NCI-H345 treated with DMSO at 0.1 percent for 48 hours (cell line): ENCODE data around the gene VPS8.
"Not testable (repeated sequence)": the region's sequence is repeated elsewhere in the genome, so short reads cannot be mapped to it uniquely, and the experiment has no call there.

Source experiments
- DNase-seq: peaks from one replicate; lab custom pipeline; 2025; ENCODE audit not compliant: unreplicated experiment; lab: John Stamatoyannopoulos, UW

VPS8 gene

DNA sequence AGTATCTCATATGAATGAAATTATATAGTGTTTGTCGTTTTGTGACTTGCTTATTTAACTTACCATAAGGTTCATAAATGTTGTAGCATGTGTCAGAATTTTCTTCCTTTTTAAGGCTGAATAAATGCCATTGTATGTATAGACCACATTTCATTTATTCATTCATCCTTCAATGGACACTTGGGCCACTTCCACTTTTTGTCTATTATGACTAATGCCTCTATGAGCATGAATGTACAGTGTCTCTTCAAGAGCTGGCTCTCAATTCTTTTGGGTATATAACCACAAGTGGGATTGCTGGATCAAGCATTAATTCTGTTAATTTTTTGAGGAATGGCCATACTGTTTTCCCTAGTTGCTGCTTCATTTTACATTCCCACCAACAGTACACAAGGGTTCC is 156.1 kb downstream of the VPS8 start:
- DNase-seq, result no peak

DNA sequence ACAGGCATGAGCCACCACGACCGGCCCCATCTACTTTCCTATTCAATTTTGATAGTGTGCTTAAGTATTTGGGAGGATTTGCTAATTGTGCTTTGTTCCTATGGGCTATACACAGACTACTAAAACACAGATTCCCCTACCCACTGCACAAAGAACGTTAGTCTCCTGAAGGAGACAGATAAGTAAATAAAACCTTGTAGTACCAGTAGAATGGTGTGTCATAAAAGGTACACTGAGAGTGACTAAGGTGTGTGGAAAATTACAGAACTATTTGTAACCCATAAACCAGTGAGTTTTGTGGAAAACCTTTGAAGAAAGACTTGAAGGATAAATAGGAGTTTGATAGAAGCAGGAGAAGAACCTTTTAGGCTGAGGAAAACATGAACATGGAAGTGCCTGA is 158.2 kb downstream of the VPS8 start:
- no peak for DNase-seq

DNA sequence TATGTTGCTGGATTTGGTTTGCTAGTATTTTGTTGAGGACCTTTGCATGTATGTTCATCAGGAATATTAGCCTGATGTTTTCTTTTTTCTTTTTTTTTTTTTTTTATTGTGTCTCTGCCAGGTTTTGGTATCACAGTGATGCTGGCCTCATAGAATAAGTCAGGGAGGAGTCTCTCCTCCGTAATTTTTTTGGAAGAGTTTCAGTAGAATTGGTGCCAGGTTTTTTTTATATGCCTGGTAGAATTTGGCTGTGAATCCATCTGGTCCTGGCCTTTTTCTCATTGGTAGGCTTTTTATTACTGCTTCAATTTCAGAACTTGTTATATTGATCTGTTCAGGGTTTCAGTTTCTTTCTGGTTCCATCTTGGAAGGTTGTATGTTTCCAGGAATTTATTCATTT is 165.8 kb downstream of the VPS8 start:
- DNase-seq, result no peak

DNA sequence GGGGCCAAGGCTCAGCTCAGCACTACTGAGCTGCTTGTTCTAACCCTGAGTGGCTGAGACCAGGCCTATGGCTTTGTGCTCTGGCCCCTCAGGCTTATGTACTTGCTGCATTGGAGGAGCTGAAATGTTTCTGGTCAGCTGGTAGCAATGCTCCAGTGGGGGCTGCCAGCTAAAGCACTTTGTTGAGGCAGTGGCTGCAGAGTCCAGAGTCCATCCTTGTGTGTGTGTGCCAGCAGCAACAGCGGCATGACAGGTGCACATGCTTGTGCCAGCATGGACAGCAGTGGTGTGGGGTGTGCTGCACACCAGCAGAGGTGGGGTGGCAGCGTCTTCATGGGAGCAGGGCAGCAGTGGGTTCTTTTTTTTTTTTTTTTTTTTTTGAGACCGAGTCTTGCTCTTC is 169.1 kb downstream of the VPS8 start:
- no peak for DNase-seq

DNA sequence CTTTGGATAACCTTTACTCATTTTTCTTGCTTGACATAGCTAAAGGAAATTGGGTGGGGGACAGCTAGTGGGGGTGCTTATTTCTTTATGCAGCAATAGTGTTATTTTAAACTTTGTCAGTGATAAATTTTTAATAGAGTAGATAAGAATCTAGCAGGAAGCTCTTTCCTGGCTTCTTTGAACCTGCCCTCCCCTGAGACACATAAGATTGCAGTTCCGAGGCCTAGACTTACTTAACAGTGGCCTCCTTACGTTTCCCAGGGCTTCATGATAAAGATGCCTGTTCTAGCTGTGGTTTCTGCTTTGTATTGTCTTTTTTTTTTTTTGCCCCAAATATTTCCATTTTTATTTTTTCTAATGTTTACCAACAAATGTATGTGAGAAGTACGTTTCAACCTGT is 170.1 kb downstream of the VPS8 start:
- DNase-seq, result no peak

DNA sequence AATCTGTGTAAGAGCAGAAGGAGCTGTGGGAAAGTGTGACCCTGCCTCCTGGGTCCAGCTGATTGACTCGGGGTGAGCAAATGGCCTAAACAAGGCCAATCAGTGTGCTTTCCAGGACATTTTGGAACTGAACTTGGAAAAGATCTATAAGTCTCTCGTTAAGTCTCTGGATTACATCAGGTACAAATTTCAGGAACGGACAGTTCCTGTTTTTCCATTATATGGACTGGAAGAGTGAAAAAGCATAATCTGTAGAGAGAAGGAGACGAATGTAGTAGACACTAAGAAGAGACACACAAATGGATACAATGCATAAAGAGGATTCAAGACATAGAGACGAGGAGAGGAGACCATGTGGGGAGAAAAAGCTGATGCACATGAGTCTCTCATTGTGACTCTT is 173.6 kb downstream of the VPS8 start:
- DNase-seq, result no peak

DNA sequence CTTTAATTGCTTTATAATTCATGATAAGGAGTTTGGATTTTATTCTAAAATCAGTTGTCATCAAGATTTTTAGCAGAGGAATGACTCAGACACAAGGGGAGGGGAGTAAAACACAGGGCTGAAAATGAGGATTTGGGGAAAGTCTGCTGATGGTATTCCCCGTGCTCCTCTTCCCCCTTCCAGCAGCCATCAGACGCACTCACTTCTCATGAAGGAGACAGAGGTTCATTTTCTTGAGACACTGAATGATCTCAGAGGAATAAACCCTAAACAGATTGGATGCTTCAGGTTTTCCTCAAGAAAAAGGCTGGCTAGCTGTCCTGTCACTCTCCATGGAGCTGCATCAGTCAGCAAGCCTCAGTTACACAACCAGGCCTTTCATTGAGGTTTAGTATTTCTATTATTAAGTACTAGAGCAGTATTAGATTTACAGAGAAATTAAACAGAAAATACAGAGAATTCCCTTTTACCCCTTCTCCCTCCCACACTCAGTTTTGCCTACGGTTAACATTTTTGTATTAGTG is 174.5 kb downstream of the VPS8 start:
- DNase-seq, result no peak

DNA sequence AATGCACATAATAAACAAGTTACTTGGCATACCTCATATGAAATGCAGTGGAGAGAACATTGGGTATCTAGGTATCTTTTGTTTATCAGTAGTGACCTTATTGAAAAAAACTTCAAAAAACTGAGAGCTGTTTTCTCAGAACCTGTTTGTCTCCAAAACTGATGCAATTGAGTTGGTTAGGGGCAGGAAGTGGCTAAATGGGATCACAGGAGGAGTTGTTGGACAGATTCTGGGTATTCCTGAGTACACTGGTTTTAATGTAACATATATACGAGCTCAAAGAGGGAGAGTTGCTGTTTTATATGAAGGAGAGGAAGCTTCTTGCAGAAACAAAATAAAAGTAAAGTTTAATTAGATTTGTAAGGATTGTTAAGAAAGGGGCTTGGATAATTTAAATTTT is 181.4 kb downstream of the VPS8 start:
- DNase-seq, result no peak

DNA sequence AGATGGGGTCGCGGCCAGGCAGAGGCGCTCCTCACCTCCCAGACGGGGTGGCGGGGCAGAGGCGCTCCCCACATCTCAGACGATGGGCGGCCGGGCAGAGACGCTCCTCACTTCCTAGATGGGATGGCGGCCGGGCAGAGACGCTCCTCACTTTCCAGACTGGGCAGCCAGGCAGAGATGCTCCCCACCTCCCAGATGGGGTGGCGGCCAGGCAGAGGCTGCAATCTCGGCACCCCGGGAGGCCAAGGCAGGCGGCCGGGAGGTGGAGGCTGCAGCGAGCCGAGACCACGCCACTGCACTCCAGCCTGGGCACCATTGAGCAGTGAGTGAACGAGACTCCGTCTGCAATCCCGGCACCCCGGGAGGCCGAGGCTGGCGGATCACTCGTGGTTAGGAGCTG is 191.9 kb downstream of the VPS8 start:
- not testable (repeated sequence) for DNase-seq

DNA sequence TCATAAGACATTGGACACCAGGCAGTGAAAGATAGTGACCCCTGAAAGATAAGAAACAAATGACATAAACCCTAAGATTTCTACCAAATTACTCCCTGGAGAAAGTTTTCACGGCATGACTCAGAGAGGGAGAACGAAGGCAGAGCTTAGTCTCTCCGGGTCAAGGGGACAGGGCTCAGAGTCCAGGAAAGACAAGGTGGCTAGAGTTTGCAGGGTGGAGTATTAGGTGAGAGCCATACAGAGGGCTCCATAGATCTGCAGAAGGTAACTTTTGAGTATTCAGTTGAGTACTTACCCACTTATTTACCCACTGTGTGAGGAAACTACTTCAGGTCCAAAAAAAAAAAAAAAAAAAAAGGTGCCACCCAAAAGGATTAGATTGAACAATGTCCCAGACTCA is 197.7 kb downstream of the VPS8 start:
- DNase-seq, result no peak

DNA sequence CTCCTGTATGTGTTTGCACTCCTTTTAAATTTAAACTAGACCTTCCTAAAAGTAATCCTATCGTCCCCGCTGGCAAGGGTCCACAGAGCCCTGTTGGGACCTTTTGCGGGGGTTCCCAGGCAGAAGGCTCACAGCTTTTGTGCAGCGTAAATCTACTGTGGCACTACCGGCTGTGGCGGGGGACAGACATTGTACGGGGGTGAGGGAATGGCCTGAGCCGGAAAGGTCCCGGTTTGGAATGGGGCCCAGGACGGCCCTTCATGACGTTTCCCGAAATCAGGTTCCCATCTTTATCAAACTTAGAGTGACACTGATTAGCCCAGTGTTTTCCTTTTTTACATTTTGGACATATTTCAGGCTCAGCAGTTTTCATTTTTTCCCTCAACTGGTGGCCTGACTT is 205.6 kb downstream of the VPS8 start:
- DNase-seq, result not testable (repeated sequence)

DNA sequence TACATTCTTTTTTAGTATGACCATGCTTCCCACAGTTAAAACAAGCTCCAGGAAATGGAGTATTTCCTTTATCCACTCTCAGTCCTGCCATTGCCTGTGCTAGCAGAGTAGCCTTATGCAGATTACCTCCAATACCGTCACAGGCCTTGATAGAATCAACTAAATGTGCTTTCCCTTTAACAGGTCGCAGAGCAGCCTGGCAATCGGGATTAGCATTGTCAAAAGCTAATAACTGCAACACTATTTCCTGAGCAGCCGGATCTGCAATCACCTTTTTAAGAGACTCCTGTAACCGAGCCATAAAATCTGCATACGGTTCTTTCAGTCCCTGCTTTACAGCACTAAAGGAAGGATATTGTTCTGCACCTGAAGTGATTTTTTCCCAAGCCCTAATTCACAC is 206.0 kb downstream of the VPS8 start:
- DNase-seq, result not testable (repeated sequence)

DNA sequence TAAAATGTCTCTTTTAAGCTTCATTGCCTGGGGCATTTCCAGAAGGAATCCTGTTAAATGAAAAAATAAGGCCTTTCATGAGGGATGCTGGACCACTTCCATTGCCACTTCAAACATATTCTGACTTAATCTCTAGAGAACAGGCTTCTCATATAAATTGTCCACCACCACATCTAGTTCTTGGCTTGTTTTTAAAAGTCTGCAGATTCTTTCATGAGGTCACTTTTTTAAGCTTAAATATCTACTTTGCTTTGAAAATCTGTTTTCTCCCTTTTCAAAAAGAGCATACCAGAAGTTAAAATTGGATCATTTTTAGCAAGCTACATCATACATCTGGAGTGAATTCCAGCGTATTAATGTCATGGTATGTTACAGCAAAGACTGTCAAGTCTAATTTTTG is 209.3 kb downstream of the VPS8 start:
- no peak for DNase-seq

DNA sequence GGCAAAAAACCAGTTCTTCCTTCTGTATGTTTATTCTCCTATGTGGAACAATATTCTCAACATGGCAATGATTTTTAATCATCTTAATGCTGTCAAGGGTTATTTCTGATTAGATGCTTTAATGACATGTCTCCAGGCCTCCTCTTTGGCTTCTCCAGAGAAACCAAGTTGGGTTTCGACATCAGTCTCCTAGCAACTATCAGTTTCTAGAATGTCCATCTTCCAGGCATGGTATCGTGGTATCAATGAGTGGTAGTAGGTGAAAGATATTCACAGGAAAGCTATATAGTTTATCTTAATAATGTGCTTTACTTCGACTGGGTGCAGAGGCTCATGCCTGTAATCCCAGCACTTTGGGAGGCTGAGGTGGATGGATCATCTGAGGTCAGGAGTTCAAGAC is 212.4 kb downstream of the VPS8 start:
- DNase-seq, result no peak

DNA sequence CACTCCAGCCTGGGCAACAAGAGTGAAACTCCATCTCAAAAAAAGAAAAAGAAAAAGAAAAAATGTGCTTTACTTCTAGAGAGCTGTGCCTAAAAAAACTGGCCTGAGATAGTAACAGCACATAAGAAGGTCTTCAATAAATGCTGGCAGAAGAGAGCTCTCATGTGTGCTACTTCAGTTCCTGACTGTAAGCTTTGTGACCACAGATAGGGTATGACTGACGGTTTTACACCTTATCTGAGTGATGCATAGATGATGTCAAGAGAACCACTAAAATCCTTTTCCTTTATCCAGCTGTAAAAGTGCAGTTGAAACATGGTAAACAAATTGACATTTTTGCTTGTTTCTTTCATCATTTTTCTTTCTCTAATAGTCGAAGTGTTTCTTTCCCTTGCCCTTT is 213.0 kb downstream of the VPS8 start:
- DNase-seq, result no peak

DNA sequence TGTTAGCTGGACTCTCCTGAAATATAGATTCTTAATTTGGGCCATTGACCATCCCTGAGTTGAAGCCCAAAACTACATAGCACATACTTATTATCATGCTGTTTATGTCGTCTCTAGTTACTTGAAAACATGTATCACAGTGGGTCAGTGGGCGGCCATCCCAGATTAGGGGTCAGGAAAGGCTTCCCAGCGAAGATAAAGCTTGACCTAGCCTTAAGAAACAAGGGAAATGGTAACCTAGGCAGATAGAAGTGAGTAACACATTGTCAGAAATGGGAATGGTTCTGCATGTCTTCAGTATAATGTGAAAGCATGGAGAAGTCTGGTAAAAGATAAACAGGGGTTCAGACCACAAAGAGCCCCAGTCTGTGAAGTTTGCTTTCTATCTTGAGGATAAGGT is 216.2 kb downstream of the VPS8 start:
- no peak for DNase-seq

DNA sequence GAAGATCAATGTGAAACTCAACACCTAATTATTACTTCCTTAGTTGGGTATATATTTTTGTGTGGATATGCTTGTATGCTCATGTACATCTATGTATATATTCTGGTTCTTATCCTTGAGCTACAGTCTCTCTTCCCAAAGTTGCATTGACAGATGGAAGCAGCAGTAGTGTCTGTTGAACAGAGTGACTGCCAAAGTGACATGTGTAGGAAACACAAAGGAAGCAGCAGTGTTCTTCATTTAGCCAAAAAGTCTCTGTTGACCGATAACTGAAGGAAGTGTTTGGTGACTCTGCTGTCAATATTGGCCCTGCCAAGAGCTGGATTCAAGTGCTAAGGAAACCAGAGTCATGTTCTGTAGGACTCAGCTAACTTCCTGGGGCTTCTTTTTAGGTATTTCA is 217.1 kb downstream of the VPS8 start:
- DNase-seq, result no peak

DNA sequence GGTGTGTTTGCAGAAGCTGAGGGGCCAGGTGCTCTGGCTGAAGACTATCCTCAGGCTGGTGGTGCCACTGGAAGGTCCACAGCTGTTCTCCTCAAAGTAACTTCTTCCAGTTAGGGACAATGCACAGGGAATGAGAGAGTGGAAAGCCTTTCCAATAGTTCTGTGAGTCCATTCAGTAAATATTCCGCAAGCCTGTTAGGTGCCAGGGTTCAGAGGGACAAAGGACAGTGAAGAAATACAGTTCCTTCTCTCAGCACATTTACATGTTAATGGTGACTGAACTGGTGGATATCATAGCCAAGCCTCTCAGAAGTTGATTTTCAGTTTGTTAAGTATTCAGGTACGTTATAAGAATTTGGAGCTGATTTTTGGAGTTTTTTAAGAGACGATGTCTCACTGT is 218.4 kb downstream of the VPS8 start:
- no peak for DNase-seq

DNA sequence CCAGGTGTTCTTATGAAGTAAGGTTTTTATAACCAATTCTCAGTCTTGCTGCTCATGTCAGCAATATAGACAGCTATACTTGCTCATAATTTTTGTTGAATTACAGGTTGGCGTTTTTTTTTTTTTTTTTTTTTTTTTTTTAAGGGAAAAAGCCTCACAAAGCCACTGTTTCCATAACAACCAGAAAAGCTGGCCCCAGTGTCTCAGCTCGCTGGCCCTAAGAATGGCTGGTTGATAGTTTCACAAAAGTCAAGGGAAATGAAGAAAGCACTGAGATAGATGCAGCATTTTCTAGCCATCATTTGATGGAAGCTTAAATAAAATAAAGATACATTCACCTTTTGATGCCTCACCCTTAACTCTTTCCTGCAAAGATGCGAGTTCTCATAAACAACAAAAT is 219.0 kb downstream of the VPS8 start:
- DNase-seq, result no peak

DNA sequence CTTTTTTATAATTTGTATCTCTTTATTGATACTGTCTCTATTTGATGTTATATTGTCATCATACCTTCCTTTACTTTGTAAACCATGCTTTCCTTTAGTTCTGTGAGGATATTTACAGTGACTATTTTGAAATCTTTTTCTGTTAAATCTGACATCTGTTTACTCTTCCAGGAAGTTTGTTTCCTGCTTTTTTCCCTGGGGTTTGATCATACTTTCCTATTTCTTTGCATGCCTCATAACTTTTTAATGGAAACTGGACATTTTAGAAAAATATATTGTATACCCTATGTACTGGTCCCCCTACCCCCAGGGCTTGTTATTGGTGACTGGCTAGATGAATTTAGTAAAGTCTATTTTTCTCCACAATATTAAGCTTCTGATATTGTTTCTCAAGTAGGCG is 225.8 kb downstream of the VPS8 start:
- DNase-seq, result no peak

DNA sequence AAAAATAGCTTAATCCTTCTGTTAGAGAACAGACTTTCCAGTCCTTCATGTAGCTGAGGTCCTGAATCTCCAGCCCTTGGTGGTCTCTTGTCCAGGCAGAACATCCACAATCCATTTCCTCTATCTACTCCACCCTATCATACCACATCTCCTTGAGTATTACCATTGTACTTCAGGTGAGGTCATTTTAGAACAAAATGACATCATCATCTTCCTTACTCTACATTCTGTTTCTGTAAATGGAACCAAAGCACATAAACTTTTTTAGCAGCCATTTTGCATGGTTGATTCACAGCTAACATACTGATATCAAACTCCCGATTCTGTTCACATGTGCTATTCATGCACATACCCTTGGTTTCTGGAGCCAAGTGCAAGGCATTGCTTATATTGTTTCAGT is 228.5 kb downstream of the VPS8 start:
- no peak for DNase-seq

DNA sequence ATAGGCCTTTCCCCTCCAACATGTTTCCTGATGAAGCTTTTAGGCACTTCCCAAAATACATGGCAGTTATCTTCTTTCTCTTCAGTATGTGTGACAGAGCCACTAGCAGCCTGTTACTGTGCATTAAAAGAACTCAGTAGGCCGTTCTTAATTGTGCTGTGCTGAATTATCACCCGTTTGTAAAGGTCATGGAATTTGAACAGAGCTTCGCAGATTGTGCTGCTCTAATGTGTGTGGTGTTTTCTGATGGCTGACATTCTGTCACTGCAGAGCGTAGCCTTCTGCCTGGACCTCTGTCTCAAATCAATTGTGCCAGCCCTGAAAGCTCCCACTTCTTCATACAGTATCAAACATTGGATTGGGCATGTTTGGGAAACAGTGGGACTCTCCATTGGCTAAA is 229.6 kb downstream of the VPS8 start:
- no peak for DNase-seq

DNA sequence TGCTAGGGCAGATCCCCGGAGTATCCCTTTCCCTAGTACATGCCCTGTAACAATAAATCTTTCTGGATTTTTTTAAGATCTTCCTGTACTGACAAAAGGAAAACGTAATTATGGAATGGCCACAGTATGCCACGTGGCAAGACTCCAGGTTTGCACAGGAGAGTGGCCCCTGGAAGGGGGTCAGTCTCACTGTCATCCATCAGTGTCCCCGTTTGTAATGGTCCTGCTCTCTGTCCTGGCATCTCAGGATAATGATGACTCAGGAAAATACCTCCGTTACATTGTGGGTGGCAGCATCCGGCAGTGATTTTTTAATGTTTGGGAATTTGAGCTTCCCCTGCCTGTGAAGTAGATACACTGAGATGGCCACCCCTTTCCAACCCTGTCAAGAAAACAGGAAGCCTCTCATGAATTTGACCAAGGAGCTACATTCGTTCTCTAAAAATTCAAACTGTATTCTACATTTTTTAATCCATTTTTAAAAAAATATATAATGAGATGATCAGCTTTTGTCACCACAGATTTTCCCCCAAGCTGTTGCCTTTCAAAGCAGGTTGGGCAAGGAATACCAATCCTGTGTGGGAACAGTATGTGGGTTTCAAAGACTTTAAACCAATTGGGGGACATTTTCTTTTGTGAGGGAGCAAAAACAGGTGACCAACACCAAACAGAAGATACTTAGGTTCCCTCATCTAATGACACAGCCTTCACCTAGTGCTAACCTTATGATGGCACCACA is 230.5 kb downstream of the VPS8 start:
- no peak for DNase-seq
